Colonic mucosa (tissue), 4 donors: ENCODE measurements around the gene IST1. TPM values are rescaled to one million over a fixed set of nuclear protein-coding genes. Genes with fewer than 3 reads are reported as not detected.

Experiments
- DNase-seq: peaks from one replicate; pipeline ENCODE4 v3.0.0-alpha.2; 2020
- H3K27ac ChIP-seq: fragments of 200-600 bp; one replicate; pipeline ENCODE4 v1.8.0; 2021
- H3K27me3 ChIP-seq: fragments of 200-600 bp; one replicate; pipeline ENCODE4 v1.8.0; 2021
- H3K36me3 ChIP-seq: fragments of 200-600 bp; one replicate; pipeline ENCODE4 v1.8.0; 2021
- H3K4me1 ChIP-seq: fragments of 200-600 bp; one replicate; pipeline ENCODE4 v1.8.0; 2021; ENCODE audit warnings: mild to moderate bottlenecking
- H3K4me3 ChIP-seq: fragments of 200-600 bp; one replicate; pipeline ENCODE4 v1.8.0; 2021
- H3K9ac ChIP-seq, 2 donors: one replicate each; pipeline ENCODE4 v1.7.0; 2013; ENCODE audit warnings: control low read depth in 2 of 2, low read depth in 2 of 2, low read length in 2 of 2
- H3K9me3 ChIP-seq: fragments of 200-600 bp; one replicate; pipeline ENCODE4 v1.8.0; 2021
- intact Hi-C: fragments of 100-400 bp; cut with DNase I; formaldehyde crosslinking; loops from one replicate; pipeline ENCODE4 v1.14.1; 2022
- total RNA-seq, 2 donors: library from RNA; stranded (reverse); fragmentation: NEBNext Ultra II Directional in 1 of 2; extraction: Animal tissue kit (Norgen Biotek cat#: 25700) in 1 of 2; gene quantifications; one replicate each; pipeline ENCODE4 v1.2.1, GENCODE V29; 2021
- TF ChIP-seq, protein P1 (sequence below): fragments of 200-600 bp; IDR thresholded peaks from one replicate; pipeline ENCODE4 v1.8.0; 2022; ENCODE audit warnings: antibody characterized with exemption, mild to moderate bottlenecking
- donor health status: healthy.
- donor health status: DM: no; HTN: no; CAD: no.
- donor health status: DM: no; HTN: no; CAD: no.

Gene IST1
- 100 to 1,000 TPM; 180 to 304 TPM for total RNA-seq

DNA sequence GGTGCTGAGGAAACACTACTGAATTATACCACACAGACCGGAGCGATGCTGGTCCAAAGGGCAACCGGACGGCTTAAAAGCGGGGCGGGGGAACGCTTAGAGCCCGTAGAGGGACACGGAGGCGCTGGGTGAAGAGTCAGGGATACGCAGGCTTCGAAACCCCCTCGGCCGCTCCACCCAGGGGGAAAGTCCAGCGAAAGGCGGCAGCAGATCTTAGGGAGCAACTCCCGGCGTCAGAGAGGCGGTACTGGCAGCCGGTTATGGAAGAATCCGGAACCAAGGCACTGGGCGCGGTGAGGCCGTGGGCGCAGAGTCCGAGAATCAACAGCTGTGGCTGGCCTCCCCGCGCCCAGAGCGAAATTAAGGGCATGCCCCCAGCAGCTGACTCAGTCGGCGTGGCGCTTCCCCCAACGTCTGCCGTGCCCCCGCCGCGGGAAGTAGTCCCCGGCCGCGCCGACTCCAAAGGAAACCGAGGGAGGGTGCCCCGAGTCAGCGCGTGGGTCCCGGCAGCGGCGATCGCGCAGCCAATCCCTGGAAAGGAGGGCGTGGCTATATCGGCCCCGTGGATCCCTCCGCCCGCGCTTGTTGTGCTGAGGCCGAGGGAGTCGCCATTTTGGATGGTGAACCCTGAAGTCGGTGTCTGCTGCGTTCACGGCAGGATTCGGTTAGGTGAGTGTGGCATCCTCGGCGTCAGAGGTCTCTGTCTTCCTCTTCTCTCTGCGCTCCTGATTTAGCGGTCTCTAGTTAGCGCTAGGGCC is at the start of gene IST1:
TSS of gene IST1 (plus strand) at position 611 of the 758 bp plus-strand sequence. CDS start 20,110 bp downstream, outside the sequence.
- peak within 1 kb of the TSS; percentile 83 for H3K4me3 ChIP-seq
- TF ChIP-seq, protein P1, sequence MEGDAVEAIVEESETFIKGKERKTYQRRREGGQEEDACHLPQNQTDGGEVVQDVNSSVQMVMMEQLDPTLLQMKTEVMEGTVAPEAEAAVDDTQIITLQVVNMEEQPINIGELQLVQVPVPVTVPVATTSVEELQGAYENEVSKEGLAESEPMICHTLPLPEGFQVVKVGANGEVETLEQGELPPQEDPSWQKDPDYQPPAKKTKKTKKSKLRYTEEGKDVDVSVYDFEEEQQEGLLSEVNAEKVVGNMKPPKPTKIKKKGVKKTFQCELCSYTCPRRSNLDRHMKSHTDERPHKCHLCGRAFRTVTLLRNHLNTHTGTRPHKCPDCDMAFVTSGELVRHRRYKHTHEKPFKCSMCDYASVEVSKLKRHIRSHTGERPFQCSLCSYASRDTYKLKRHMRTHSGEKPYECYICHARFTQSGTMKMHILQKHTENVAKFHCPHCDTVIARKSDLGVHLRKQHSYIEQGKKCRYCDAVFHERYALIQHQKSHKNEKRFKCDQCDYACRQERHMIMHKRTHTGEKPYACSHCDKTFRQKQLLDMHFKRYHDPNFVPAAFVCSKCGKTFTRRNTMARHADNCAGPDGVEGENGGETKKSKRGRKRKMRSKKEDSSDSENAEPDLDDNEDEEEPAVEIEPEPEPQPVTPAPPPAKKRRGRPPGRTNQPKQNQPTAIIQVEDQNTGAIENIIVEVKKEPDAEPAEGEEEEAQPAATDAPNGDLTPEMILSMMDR, result no peak
- no peaks in the 10 kb centered on the region for H3K9me3 ChIP-seq
- intact Hi-C loops, result loop anchor here (2.0 kb wide), 1 partner anchor 86 kb away; the partner anchor contains the start of gene AP1G1
- peak within 1 kb of the TSS; percentile 99 to 100 for H3K9ac ChIP-seq
- H3K4me1 ChIP-seq, result peaks cover 16% of the 10 kb centered on the region
- H3K27ac ChIP-seq, result peak within 1 kb of the TSS; percentile 98
- no peaks in the 10 kb centered on the region for H3K36me3 ChIP-seq
- no peaks in the 10 kb centered on the region for H3K27me3 ChIP-seq
- peak; percentile 97 for DNase-seq

DNA sequence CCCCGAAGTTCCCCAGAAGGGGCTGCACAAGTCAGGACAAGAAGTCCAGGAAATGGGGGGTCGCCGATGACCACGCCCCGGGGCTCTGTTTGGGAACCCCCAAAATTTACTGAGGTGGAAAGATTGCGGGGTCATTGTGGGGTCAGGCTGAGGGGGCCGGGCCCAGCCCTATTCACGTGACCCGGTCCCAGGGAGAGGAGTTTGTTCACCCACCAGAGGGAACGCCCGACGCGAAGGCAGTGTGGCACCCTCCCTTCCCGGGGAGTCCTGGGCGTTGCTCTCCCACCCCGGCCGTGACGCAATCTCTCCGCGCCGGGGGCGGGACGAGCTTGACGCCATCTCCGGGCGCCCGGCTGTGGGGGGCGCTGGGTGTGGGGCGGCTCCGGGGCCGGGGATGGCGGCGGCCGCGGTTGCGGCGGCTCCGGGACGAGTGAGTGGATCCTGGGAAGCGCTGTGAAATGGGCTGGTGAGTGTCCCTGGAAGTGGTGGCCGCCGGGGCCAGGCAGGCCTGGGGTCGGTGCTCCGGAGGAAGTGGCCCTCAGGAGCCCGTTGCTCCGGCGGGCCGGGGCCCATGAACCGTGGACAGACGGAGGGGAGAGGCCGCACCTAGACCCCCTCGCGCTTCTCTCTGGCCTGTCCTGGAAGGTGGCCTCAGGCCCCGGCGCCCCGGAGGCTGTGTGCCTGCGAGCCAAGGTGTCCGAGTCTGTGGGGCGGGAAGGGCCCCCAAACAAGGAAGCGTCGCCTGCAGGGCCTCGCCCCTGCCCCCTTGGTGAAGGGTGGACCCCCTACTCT is 49.5 kb upstream of the IST1 start, which contains the start of gene ATXN1L:
TSS of gene ATXN1L (plus strand) at position 338 of the 792 bp plus-strand sequence. CDS start 3,765 bp downstream, outside the sequence.
- Histone ChIP-seq H3K4me3 (peak within 1 kb of the TSS; percentile 98), H3K4me1 (peaks cover 4% of the 10 kb centered on the region), H3K9me3 (no peaks in the 10 kb centered on the region), H3K27ac (peak within 1 kb of the TSS; percentile 76), H3K9ac (peak within 1 kb of the TSS; percentile 89 to 96), H3K27me3 (no peaks in the 10 kb centered on the region), H3K36me3 (no peaks in the 10 kb centered on the region)
- TF ChIP-seq, protein P1, result no peak
- DNase-seq, result peak; percentile 92
- intact Hi-C loops, result no loop called here

DNA sequence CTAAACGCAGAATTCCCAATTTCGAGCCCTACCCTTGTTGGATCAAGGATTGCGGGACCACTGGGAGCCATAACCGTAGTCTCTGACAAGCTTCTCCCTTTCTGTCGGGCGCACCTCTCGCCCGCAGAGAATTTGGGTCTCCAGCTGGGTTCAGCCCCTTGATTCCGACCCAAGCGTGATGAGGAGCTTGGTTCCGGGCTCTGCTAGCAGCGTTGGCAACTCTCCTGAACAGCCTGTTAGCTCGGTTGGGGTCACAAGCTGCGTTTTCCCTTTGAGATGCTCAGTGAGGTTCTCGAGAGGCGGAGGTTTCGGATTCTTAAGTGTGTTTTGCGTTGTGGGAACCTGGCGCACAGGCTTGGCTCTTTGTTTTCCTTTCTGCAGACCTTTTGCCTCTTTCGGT is 48.9 kb upstream of the IST1 start:
- Histone ChIP-seq H3K9ac (peak overlapping the region; percentile 89 to 96), H3K27me3 (no peaks in the 10 kb centered on the region), H3K4me3 (peak overlapping the region; percentile 98), H3K27ac (peak overlapping the region; percentile 76), H3K9me3 (no peaks in the 10 kb centered on the region), H3K36me3 (no peaks in the 10 kb centered on the region), H3K4me1 (peaks cover 4% of the 10 kb centered on the region)
- TF ChIP-seq, protein P1, result no peak
- no peak for DNase-seq
- intact Hi-C loops, result no loop called here

DNA sequence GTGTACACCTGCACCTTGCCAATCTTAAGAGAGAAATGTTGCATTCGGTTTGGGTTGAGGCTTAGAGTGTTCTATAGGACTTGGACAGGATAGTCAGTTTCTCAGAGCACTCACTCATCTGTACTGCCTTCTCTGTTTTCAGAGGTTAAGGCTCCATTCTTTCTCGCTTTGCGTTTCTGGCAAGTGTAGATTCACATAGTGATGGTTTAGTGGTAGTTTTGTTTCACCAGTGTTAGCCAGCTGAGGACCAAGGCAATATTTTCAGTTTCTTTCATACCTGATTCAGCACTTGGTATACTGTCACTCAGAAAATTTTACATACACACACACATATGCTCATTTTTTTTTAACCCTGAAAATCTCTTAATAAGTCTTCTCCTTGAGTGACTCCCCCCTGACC is 48.2 kb upstream of the IST1 start:
- H3K27me3 ChIP-seq, result no peaks in the 10 kb centered on the region
- no peaks in the 10 kb centered on the region for H3K9me3 ChIP-seq
- no peak overlapping the region for H3K27ac ChIP-seq
- DNase-seq, result no peak
- TF ChIP-seq, protein P1, result no peak
- H3K9ac ChIP-seq, result peak overlapping the region in 1 of 2 donors; percentile 96
- intact Hi-C loops, result no loop called here
- H3K36me3 ChIP-seq, result no peaks in the 10 kb centered on the region
- peak overlapping the region; percentile 98 for H3K4me3 ChIP-seq
- H3K4me1 ChIP-seq, result peaks cover 4% of the 10 kb centered on the region

DNA sequence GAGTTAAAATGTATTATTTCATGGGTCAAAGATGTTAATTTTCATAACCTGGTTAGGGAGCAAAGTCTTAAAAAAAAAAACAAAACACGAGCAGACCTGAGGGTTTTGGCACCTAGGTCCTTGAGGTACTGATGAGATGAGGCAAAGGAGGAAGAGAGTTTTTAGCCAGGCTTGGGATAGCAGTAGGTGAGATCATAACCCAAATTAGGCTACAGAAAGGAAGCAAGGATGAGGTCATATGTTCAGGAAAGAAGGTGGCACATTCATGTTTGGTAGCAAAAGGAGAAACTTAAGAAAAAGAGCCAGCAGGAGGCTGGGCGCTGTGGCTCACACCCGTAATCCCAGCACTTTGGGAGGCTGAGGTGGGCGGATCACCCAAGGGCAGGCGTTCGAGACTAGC is 46.7 kb upstream of the IST1 start:
- H3K27ac ChIP-seq, result no peak overlapping the region
- no peaks in the 10 kb centered on the region for H3K9me3 ChIP-seq
- no peaks in the 10 kb centered on the region for H3K27me3 ChIP-seq
- H3K36me3 ChIP-seq, result no peaks in the 10 kb centered on the region
- H3K4me3 ChIP-seq, result no peak overlapping the region
- DNase-seq, result no peak
- H3K4me1 ChIP-seq, result peaks cover 4% of the 10 kb centered on the region
- intact Hi-C loops, result no loop called here
- TF ChIP-seq, protein P1, result no peak
- H3K9ac ChIP-seq, result no peak overlapping the region
